Measurements from ENCODE around the gene INAFM2. TPM values are rescaled to one million over a fixed set of nuclear protein-coding genes. Genes with fewer than 3 reads are reported as not detected.

The INAFM2 gene
- total RNA-seq, 1 experiment from 2014 or later = 14.3 TPM

GRCh38 chr15:40346579-40347558, 23.4 kb downstream of the INAFM2 start:
- H3K4me1 Mint-ChIP-seq (ENCODE audit: low read depth, unreplicated experiment) = peaks cover 19% of the 10 kb centered on the region
- H3K9me3 Mint-ChIP-seq (ENCODE audit: low read depth, unreplicated experiment) = no peaks in the 10 kb centered on the region
- no peak overlapping the region for H3K4me3 Mint-ChIP-seq (ENCODE audit: low read depth, unreplicated experiment)
- no TSS peak for BruUV-seq (replicated peaks)
- TF ChIP-seq CTCF (IDR thresholded peaks at IDR 0.05; ENCODE audit: unreplicated experiment) = no peak
- CTCF ChIA-PET = no interaction called here
- no peak for DNase-seq
- H3K27me3 Mint-ChIP-seq (ENCODE audit: unreplicated experiment) = no peaks in the 10 kb centered on the region
- H3K27ac Mint-ChIP-seq (ENCODE audit: unreplicated experiment) = no peak overlapping the region
- H3K36me3 Mint-ChIP-seq (ENCODE audit: insufficient read depth, unreplicated experiment) = no peaks in the 10 kb centered on the region
- intact Hi-C loops (cut with micrococcal nuclease; ENCODE audit: unreplicated experiment) = no loop called here

GRCh38 chr15:40347559-40348473, 24.3 kb downstream of the INAFM2 start:
- no peaks in the 10 kb centered on the region for H3K27me3 Mint-ChIP-seq (ENCODE audit: unreplicated experiment)
- no peak for TF ChIP-seq CTCF (IDR thresholded peaks at IDR 0.05; ENCODE audit: unreplicated experiment)
- intact Hi-C loops (cut with micrococcal nuclease; ENCODE audit: unreplicated experiment) = no loop called here
- no peaks in the 10 kb centered on the region for H3K9me3 Mint-ChIP-seq (ENCODE audit: low read depth, unreplicated experiment)
- no peak for DNase-seq
- H3K4me1 Mint-ChIP-seq (ENCODE audit: low read depth, unreplicated experiment) = peaks cover 18% of the 10 kb centered on the region
- BruUV-seq (replicated peaks) = no TSS peak
- no peak overlapping the region for H3K4me3 Mint-ChIP-seq (ENCODE audit: low read depth, unreplicated experiment)
- CTCF ChIA-PET = no interaction called here
- no peaks in the 10 kb centered on the region for H3K36me3 Mint-ChIP-seq (ENCODE audit: insufficient read depth, unreplicated experiment)
- H3K27ac Mint-ChIP-seq (ENCODE audit: unreplicated experiment) = no peak overlapping the region

- H3K9me3 Mint-ChIP-seq (ENCODE audit: low read depth, unreplicated experiment) = no peaks in the 10 kb centered on the region
- intact Hi-C loops (cut with micrococcal nuclease; ENCODE audit: unreplicated experiment) = no loop called here
- H3K4me1 Mint-ChIP-seq (ENCODE audit: low read depth, unreplicated experiment) = peaks cover 14% of the 10 kb centered on the region
- BruUV-seq (replicated peaks) = no TSS peak
- H3K27ac Mint-ChIP-seq (ENCODE audit: unreplicated experiment) = no peak overlapping the region
- TF ChIP-seq CTCF (IDR thresholded peaks at IDR 0.05; ENCODE audit: unreplicated experiment) = no peak
- H3K36me3 Mint-ChIP-seq (ENCODE audit: insufficient read depth, unreplicated experiment) = no peaks in the 10 kb centered on the region
- H3K4me3 Mint-ChIP-seq (ENCODE audit: low read depth, unreplicated experiment) = no peak overlapping the region
- H3K27me3 Mint-ChIP-seq (ENCODE audit: unreplicated experiment) = no peaks in the 10 kb centered on the region
- CTCF ChIA-PET = no interaction called here
- DNase-seq = no peak
These were observed 25.0 kb downstream of the INAFM2 start for GRCh38 chr15:40348474-40348870.

GRCh38 chr15:40349163-40349562, 25.7 kb downstream of the INAFM2 start:
- BruUV-seq (replicated peaks) = no TSS peak
- no peak overlapping the region for H3K4me3 Mint-ChIP-seq (ENCODE audit: low read depth, unreplicated experiment)

More at GRCh38 chr15:40349163-40349562, 25.7 kb downstream of the INAFM2 start:
- intact Hi-C loops (cut with micrococcal nuclease; ENCODE audit: unreplicated experiment) = no loop called here
- DNase-seq = no peak
- Mint-ChIP-seq H3K27ac (ENCODE audit: unreplicated experiment) (no peak overlapping the region), H3K36me3 (ENCODE audit: insufficient read depth, unreplicated experiment) (no peaks in the 10 kb centered on the region), H3K27me3 (ENCODE audit: unreplicated experiment) (no peaks in the 10 kb centered on the region), H3K4me1 (ENCODE audit: low read depth, unreplicated experiment) (peaks cover 11% of the 10 kb centered on the region), H3K9me3 (ENCODE audit: low read depth, unreplicated experiment) (no peaks in the 10 kb centered on the region)
- no peak for TF ChIP-seq CTCF (IDR thresholded peaks at IDR 0.05; ENCODE audit: unreplicated experiment)
- CTCF ChIA-PET = no interaction called here

Data from Calu3 (cell line).